Measurements from ENCODE around the gene EBF4.
"Not testable (repeated sequence)": the region's sequence is repeated elsewhere in the genome, so short reads cannot be mapped to it uniquely, and the experiment has no call there.

Gene EBF4

DNA sequence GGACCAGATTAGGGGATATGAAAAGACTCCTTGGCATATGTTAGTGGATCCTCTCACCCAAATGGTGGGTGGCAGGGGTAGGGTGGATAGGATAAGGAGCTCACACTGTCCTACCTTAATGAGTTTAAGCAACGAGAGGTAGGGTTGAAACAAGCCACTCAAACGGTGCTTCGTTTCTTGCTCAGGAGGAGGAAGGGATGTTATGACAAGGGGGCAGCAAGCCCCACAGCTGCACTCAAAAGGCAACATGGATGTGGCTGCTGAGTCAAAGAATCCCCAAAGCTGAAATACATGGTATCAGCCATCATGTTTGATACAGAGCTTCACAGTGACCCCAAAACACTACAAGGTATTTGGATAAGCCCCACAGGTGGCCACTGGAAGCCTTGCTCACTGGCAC is 20.1 kb upstream of the EBF4 start:
- no peak for DNase-seq

DNA sequence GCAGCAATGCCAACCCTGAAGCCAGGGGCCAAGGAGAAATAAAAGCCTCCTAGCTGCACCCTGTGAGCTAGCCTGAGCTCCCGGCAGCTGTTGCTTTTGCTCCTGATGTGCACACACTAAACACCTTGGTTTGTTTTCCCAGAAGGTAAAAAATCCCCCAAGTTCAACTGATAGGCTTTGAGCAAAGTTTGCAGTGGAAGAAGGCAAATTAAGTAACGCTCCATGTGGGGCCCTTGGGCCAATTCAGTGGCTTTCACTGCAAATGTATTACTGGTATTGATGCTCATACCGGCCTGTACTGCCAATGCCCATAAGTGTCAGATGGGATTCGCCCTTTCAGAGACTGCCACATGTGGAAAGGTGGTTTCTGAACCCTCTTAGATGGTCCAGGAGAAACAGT is 19.1 kb upstream of the EBF4 start:
- DNase-seq = no peak

DNA sequence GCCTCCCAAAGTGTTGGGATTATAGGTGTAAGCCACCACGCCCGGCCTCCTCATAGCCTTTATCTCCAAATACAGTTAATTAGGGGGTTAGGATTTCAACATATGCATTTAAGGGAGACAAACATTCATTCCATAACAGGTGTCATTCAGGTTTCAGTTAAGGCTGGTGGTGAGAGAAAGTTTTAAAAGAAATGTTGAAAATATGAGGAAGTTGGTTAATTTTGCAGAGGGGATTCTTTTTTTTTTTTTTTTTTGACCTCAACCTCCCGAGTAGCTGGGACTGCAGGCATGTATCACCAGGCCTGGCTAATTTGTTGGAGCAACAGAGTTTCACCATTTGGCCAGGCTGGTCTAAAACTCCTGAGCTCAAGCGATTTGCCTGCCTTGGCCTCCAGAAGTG is 12.5 kb upstream of the EBF4 start:
- DNase-seq = no peak

DNA sequence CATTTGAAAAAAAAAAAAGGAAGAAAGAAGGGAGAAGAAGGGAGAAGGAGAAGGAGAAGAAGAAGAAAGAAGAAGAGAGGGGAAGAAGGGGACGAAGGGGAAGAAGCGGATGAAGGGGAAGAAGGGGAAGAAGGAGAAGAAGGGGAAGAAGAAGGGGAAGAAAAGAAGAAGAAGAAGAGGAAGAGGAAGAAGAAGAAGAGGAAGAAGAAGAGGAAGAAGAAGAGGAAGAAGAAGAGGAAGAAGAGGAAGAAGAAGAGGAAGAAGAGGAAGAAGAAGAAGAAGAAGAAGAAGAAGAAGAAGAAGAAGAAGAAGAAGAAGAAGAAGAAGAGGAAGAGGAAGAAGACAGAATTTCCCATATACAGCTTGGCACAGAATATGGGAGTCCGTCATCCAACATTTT is 10.5 kb upstream of the EBF4 start:
- not testable (repeated sequence) for DNase-seq

DNA sequence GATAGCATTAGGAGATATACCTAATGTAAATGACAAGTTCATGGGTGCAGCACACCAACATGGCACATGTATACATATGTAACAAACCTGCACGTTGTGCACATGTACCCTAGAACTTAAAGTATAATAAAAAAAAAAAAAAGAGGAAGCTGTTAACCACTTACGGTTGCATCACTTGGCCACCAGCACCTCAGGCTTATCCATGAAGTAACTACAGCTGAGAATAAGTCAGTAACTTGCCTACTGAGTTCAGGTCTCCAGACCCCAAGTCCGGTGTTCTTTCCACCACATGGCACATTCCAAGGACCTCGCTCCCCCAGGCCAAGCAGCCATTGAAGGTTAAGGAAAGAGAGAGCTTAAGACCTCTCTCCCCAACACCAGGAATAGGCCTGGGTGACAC is 7.8 kb upstream of the EBF4 start:
- DNase-seq = not testable (repeated sequence)

DNA sequence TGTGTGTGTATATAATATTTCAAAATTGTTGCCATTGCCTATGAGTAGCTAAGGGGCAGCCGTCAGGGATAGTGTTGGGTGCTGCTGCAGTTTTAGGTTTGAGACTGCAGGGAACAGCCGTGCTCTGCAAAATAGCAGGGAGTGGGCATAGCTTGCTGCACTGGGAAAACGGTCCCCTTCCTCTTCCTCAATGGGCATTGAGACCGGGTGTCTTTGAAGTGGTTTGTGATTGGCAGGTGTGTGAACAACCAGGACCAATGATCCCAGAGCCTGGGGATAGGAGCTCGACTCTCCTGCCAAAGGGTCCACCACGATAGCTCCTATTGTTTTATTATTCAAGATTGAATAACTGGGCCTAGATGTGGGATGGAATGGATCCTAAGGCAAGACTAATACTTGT is 5.1 kb upstream of the EBF4 start:
- no peak for DNase-seq

DNA sequence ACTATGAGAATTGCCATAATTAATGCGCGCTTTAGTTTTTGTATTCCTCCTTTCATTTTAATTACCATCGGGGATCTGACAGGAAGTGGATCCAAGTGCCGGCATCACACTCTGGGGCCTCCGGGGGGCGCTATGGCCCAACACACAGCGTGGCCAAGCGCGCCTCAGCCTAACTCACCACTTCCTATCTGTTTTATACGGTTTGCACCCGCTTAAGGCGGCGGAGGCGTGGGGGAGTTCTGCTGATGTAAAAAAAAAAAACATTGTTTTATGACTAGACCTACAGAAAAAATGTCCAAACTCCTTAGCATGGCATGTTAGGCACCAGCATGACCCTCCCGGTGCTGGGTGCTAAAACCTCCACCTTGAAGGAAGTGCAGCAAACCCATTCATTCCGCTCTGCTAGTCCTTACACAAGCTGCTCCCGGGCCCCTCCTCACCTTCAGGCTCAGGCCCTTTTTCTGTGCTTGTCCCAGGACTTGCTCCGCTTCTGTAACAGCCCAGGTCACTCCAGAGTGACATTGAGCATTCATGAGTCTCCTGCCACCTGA is 4.5 kb upstream of the EBF4 start:
- DNase-seq = peak in 31 of 56 donors; percentile 4 to 71 (median 20)

DNA sequence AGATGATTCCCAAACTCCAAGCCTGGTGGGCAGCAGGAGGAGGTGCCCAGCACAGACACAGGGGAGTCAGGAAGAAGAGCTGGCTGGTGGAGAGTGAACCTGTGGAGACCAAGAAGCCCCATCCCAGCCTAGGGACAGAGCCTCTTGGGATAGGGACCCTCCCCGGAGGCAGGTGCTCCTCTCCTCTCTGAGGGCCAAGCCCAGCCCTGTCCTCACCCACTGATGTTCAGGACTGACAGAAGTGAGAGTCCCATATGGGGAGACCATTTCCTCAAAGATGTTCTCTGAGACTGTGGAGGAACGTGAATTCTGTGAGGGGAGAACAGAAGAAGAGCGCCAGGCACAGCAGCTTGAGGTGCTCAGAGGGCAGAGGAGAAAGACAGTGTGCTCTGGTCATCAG is 2.4 kb upstream of the EBF4 start:
- DNase-seq = no peak

DNA sequence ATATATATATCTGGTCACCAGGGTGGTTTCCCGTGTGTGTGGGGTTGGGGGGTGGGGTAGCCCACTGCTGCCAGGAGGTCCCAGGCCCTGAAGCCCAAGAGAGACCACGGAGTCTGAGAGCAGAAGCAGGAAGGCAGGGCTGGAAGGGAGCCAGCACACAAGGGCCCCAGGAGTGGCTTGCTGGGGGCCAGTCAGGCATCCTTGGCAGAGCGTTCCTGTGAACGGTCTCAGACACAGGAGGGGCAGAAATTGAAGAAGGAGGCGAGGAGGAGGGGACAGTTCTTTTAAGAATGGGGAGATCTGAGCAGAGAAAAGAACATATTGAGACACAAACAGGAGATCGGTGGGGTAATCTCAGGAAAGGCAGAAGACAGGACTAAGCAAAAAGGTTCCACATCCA is 1.9 kb upstream of the EBF4 start:
- DNase-seq = no peak

DNA sequence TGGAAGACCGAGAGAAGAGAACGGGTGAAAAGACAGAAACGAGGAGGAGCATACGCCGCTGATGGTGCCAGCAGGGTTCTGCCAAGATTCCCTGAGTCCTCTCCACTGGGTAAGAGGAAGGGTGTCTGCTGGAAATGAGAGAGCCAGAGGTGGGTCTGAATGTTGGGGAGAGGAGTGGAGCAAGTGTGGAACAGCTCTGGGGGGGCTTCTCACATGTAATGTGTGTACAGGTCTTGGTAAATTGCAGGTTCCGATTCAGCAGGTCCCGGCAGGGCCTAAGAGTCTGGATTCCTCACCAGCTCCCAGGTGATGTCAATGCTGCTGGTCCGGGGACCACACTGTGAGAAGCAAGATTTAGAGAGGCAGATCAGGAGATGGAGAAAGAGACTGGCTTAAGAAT is 1.5 kb upstream of the EBF4 start:
- no peak for DNase-seq

DNA sequence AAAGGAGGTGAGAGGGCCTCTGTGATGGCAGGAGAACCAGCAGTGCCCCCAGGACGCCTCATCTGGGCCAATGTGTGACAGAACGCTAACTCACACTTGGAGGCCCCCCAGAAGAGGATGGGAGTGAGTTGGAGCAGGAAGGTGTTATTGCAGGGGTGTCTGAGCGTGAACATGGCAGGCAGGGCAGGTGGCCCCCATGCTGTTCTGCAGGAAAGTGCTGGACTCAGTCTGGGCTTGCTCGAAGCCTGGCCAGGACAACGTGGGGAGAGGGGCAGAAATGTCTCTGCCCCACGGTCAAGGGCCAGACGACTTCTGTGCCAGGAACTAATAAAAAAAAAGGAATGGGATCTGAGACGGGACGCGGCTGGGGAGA is 931 bp upstream of the EBF4 start:
- DNase-seq = no peak

DNA sequence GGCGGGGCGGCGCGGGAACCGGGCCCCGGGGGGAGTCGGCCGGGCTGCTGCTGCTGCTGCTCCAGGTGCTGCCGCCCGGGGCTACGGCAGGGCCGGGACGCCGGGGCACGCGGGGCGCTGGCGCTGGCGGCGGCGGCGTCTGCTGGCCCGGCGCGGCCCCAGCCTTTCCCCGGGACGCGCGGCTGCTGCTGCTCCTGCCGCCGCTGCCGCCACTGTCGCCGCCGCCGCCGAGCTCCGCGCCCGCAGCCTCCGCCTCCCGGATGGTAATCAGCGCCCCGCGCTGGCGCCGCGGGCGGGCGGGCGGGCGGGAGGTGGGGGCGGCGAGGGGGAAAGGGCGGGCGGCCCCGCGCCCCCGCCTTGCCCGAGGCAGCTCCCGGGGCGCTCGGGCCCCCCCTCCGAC is 306 bp downstream of the EBF4 start:
- no peak for DNase-seq

DNA sequence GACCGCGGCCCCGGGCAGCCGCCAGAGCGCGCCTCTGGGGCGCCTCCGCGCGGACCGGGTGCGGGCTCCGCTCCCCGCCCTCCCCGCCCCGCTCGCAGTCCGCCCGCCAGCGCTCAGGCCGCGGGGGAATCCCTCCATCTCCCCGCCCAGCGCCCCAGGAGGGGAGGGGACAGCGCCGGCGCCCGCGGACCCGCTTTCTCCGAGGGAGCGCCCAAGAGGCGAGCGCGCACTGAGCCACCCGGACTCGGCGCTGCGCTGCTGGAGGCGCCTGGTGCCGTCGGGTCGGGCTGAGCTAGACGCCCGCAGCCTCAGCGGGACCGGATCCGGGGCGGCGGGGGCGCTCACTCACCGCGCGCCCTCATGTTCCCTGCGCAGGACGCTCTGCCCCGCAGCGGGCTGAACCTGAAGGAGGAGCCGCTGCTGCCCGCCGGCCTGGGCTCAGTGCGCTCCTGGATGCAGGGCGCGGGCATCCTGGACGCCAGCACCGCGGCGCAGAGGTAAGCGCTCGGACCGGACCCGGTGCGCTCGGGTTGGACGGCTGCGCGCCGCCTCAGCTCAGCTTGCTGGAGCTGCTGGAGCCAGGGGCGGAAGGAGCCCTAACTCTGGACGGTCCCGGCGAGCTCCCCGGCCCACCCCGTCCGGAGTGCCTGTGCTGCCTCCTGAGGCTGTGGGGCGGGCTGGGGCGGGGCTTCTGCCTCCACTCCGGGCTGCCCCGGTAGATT is 867 bp downstream of the EBF4 start:
- DNase-seq = peak in 30 of 56 donors; percentile 7 to 64 (median 26)

DNA sequence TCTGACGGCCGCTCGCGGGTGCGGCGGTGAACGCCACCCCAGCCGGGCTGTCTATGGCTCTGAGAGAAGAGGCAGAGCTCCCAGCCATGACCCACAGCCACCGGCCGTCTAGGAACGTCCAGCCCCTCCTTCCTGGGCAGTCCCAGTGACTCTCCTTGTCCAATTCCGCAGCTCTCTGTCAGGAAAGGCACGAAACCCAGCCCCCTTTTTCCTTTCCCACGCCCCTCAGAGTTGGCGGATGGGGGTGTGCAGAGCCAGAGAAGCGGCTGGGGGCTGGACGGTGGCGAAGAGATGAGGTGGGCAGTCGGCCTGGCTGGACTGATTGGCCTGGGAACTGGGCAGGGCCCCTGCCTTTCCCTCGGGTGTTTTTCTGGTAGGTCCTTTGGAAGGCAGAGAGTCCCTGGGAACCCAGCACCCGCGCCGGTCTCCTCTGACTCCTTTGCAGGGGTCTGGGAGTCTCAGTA is 1.5 kb downstream of the EBF4 start:
- DNase-seq = no peak

DNA sequence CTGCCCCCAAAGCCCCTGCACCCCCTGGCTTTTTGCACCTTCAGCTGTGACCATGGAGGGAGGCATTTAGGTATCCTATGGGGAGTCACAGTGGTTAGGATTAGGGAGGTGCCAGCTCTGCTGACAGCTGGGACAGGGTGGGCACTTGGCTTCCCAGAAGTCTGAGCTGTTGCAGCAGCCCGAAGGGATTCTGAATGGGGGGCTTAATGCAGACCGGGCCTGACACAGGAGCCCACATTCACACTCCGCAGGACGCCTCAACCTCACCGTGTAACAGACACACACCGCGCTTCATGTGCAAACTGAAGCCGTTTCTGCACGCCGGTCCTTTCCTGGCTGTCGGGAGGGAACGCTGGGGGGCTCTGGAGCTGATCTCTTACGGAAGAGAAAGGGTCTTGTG is 1.9 kb downstream of the EBF4 start:
- no peak for DNase-seq

DNA sequence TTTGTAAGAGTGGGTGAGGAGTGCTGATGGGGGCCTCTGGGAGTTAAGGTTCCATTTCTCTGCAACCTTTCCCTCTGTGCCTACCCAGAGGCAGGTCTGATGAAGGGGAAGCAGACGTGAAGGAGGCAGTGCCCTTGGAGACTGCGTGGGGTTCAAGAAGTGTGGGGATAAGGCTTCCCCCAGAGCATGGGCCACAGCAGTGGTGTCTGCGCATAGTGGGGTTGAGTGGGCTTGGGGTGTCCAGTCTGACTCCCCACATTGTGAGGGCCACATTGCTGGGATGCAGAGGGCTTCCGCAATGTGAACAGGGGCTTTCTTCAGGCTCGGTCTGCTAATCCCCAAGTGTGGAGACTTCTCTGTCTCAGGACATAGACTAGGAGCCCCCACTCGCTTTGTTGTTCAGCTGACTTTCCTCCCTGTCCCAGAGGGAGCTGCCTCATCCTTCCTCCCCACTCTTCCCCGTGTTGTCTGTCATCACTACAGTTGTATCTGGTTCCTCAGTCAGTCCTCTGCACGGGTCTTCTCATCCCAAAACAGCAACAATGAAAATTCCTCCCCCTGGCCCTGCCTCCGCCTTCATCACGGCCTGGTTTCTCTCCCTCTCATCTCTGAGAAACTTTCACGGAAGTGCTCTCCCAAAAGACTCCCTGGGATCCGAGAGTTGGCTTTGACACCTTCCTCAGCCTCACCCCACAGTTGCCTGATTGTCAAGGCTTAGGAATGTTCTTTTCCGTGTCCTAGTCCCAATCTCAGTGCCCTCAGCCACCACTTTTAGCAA is 2.8 kb downstream of the EBF4 start:
- no peak for DNase-seq

DNA sequence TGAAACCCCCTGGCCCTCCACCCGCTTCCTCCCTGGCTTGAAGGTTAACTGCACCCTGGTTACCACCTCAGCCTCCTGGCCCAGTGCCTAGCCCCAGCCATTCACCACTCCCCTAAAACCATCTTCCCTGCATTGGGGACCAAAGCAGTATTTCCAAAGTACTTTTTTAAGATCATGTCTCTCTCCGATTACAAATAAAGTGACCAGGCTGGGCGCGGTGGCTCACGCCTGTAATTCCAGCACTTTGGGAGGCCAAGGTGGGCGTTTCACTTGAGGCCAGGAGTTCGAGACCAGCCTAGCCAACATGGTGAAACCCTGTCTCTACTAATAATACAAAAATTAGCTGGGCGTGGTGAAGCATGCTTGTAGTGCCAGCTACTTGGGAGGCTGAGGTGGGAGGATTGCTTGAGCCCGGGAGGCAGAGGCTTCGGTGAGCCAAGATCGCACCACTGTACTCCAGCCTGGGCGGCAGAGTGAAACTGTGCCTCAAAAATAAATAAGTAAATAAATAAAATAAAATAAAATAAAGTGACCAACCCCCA is 3.5 kb downstream of the EBF4 start:
- DNase-seq = not testable (repeated sequence)

DNA sequence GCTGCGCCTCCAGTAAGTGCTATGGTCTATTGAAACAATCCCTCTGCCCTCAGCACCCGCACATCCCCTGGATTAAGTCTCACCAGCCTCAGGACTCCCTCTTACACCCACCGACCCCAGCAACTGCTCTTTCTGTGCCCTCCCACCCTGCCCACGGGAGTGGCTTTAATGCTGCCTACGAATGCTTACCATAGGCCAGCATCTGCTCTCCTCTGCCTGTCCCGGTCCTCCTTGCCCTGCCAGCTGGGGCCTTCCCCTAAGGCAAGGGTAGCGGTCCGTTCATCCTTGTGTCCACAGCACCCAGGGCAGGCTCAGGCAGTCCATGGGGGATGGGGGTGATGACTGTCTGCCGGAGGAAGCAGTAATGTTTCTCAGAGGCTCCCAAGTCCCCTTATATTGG is 4.1 kb downstream of the EBF4 start:
- DNase-seq = no peak

DNA sequence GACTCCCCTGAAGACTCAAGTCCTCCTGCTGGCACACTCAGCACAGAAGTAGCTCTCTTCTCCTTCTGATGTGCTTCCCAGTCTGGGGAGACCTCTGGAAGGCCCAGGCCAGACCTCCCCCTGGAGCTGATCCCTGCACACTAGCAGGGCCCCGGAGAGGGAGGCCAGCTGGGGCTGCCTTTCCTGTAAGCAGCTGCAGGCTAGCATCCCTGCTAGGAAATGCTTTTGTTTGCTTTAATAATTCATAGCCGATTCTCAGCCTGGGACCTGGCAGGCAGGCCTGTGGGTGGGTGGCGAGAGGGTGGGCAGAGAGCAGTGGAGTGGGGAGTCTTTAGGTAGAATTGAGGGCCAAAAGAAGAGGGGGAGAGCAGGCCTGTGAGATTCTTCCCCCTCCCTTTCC is 5.2 kb downstream of the EBF4 start:
- DNase-seq = no peak

DNA sequence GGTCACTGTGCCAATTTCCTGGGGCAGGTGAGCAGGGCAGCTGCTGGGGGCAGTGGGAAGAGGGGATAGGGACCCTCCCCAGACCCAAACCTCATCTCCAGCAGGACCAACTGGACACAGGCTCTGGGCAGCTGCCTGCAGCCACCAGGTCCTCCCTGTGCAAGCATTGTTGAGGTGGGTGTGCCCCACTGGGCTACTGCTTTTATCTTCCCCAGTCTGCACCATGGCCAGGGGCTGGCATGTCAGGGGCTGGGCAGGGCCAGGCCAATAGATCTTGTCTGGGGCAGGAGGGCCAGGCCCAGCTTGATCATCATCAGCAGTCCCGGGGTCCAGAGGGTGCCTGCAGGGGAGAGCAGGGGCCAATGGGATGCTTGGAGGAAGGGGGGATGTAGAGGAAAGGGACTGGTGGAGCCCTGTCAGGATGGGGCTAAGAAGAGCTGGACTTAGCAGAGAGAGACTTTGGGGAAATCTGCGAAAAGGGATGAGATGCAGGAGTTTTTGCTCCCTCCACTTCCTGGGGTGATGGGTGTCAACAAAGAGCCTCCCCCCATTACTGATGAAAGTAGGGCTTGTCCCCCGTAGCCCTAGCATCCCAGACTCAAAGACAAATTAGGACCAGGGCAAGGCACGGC is 5.7 kb downstream of the EBF4 start:
- no peak for DNase-seq

DNA sequence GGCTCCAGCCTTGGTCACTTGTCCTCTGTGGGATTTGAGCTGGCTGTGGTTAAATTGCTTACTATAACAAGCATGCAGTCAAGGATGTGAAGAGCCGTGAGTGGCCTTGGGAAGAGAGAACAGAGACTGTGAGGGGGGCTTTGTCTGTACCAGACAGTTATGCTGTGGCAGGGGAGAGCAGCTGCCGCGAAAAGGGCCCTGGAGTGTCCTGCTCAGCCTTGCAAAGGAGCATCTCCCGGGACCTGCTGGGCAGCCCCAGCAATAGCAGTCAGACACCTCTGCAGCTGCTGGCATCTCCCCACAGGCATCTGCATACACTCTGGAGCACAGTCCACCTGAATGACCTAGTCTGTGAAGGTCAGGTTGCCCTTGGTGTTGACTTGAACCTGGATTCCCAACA is 6.3 kb downstream of the EBF4 start:
- peak in 1 of 56 donors; percentile 9 for DNase-seq
